HCT116 (cell line): ENCODE measurements around the gene LUZP2.

ENCODE experiments used
- ATF3 ChIP-seq: IDR thresholded peaks from 2 replicates; pipeline ENCODE4 v1.6.1; 2012
- CEBPB ChIP-seq: IDR thresholded peaks from 2 replicates; pipeline ENCODE4 v1.6.1; 2012; ENCODE audit warnings: low read depth
- CTCF ChIP-seq, 3 experiments: fragments of 200-600 bp in 1 of 3; sonication (generic) in 1 of 3; IDR thresholded peaks in 2 of 3; conservative IDR thresholded peaks in 1 of 3; 2 replicates each; pipeline ENCODE4 v1.5.1; 2012 to 2017; ENCODE audit warnings: low read depth in 2 of 3, low read length in 2 of 3, antibody characterized with exemption in 1 of 3, borderline replicate concordance in 1 of 3, control low read depth in 1 of 3, mild to moderate bottlenecking in 1 of 3, mixed read lengths in 1 of 3, mixed run types in 1 of 3, moderate library complexity in 1 of 3; ENCODE audit not compliant: insufficient read depth in 1 of 3
- EGR1 ChIP-seq: IDR thresholded peaks from 2 replicates; pipeline ENCODE4 v1.6.1; 2012; ENCODE audit warnings: low read depth
- ELF1 ChIP-seq: IDR thresholded peaks from 2 replicates; pipeline ENCODE4 v1.6.1; 2012; ENCODE audit warnings: low read depth, borderline replicate concordance
- EZH2 ChIP-seq: fragments of 200-600 bp; sonication (generic); IDR thresholded peaks from 2 replicates; pipeline ENCODE4 v1.6.1; 2017; ENCODE audit warnings: antibody characterized with exemption, mixed run types
- POLR2A ChIP-seq: IDR thresholded peaks from 2 replicates; pipeline ENCODE4 v1.7.0; 2011; ENCODE audit warnings: borderline replicate concordance; ENCODE audit not compliant: insufficient read depth, insufficient read length; ENCODE audit errors: extremely low read depth
- TCF7L2 ChIP-seq: IDR thresholded peaks from 2 replicates; pipeline ENCODE4 v1.7.0; 2011; ENCODE audit warnings: borderline replicate concordance, inconsistent platforms; ENCODE audit not compliant: insufficient read depth, insufficient read length; ENCODE audit errors: extremely low read depth
- YY1 ChIP-seq: IDR thresholded peaks from 2 replicates; pipeline ENCODE4 v1.6.1; 2011; ENCODE audit warnings: low read length, low read depth, moderate library complexity, mild to moderate bottlenecking; ENCODE audit not compliant: insufficient replicate concordance; ENCODE audit errors: extremely low read depth
- ZBTB33 ChIP-seq: IDR thresholded peaks from 2 replicates; pipeline ENCODE4 v1.6.1; 2011; ENCODE audit warnings: mild to moderate bottlenecking, low read length, moderate library complexity; ENCODE audit not compliant: insufficient replicate concordance; ENCODE audit errors: extremely low read depth
- TF ChIP-seq, protein P1 (sequence below): IDR thresholded peaks from 2 replicates; pipeline ENCODE4 v1.6.1; 2012; ENCODE audit warnings: low read depth

- TF ChIP-seq EGR1 (no peak), CEBPB (no peak), TCF7L2 (no peak), CTCF (IDR thresholded peaks at IDR 0.05 in 2 of 3, conservative IDR thresholded peaks at IDR 0.05 in 1 of 3; ENCODE audit: borderline replicate concordance in 1 of 3, insufficient read depth in 1 of 3, low read depth in 2 of 3, low read length in 2 of 3) (no peak), YY1 (no peak), ZBTB33 (no peak), POLR2A (no peak), ELF1 (no peak), EZH2 (no peak), ATF3 (no peak)
- TF ChIP-seq, protein P1, sequence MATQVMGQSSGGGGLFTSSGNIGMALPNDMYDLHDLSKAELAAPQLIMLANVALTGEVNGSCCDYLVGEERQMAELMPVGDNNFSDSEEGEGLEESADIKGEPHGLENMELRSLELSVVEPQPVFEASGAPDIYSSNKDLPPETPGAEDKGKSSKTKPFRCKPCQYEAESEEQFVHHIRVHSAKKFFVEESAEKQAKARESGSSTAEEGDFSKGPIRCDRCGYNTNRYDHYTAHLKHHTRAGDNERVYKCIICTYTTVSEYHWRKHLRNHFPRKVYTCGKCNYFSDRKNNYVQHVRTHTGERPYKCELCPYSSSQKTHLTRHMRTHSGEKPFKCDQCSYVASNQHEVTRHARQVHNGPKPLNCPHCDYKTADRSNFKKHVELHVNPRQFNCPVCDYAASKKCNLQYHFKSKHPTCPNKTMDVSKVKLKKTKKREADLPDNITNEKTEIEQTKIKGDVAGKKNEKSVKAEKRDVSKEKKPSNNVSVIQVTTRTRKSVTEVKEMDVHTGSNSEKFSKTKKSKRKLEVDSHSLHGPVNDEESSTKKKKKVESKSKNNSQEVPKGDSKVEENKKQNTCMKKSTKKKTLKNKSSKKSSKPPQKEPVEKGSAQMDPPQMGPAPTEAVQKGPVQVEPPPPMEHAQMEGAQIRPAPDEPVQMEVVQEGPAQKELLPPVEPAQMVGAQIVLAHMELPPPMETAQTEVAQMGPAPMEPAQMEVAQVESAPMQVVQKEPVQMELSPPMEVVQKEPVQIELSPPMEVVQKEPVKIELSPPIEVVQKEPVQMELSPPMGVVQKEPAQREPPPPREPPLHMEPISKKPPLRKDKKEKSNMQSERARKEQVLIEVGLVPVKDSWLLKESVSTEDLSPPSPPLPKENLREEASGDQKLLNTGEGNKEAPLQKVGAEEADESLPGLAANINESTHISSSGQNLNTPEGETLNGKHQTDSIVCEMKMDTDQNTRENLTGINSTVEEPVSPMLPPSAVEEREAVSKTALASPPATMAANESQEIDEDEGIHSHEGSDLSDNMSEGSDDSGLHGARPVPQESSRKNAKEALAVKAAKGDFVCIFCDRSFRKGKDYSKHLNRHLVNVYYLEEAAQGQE = no peak
Observed at GRCh38 chr11:24594401-24594800, 97.5 kb downstream of the LUZP2 start.
